ENCODE measurements around the gene FYB2.

GRCh38 chr1:56788588-56788987, 30.6 kb downstream of the FYB2 start:
- TF ChIP-seq CTCF (IDR thresholded peaks at IDR 0.05 in 2 of 3, conservative IDR thresholded peaks at IDR 0.05 in 1 of 3; ENCODE audit: borderline replicate concordance in 1 of 3, insufficient read depth in 1 of 3, low read depth in 2 of 3, low read length in 2 of 3) (no peak), POLR2A (IDR thresholded peaks at IDR 0.05; ENCODE audit: borderline replicate concordance, extremely low read depth, insufficient read depth, insufficient read length) (no peak), RAD21 (IDR thresholded peaks at IDR 0.05; ENCODE audit: low read depth) (no peak)
